NCI-H526 treated with DMSO at 0.1 percent for 48 hours (cell line): ENCODE data around the gene ZFP3.
"Not testable (repeated sequence)": the region's sequence is repeated elsewhere in the genome, so short reads cannot be mapped to it uniquely, and the experiment has no call there.

Experiments
- DNase-seq: peaks from one replicate; lab custom pipeline; 2025; lab: John Stamatoyannopoulos, UW

Gene ZFP3

GRCh38 chr17:5078106-5079028 is at the start of gene ZFP3:
ZFP3 (plus strand) TSS chr17:5078467; CDS start chr17:5091505, 13,038 bp downstream.
- DNase-seq = peak; percentile 37

DNA sequence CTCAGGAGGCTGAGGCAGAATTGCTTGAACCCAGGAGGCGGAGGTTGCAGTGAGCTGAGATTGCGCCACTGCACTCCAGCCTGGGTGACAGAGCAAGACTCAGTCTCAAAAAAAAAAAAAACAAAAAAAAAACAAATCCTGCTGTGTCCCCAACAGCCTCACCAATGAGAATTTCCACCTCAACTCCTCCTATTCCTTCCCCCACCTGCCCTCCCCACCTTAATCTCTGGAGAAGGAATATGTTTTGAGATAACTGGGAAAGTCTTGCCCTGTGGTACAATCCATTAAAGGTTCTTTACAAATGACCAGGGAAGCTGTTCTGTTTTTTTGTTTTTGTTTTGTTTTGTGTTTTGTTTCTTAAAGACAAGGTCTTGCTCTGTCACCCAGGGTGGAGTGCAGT is 48.1 kb upstream of the ZFP3 start:
- DNase-seq = not testable (repeated sequence)

GRCh38 chr17:5031365-5032082 is 46.7 kb upstream of the ZFP3 start:
- no peak for DNase-seq

DNA sequence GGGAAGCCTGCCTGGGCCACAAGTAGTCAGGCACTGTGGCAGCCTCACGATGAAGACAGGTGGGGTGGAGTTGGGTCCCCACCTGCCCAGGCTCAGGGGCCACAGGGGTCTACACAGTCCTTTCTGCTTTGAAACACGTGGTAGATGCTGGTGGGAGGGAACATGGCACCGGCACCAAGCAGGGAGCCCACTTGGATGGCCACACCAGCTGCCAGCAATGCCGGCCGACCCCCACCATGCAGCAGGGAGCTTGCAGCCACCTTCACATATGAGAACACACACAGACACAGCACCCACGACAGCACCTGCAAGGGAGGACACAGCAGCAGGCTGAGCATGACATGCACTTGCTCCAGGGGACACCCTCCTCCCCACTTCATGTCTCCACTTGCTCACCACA is 45.4 kb upstream of the ZFP3 start:
- no peak for DNase-seq

GRCh38 chr17:5033352-5034015 is 44.8 kb upstream of the ZFP3 start:
- no peak for DNase-seq

DNA sequence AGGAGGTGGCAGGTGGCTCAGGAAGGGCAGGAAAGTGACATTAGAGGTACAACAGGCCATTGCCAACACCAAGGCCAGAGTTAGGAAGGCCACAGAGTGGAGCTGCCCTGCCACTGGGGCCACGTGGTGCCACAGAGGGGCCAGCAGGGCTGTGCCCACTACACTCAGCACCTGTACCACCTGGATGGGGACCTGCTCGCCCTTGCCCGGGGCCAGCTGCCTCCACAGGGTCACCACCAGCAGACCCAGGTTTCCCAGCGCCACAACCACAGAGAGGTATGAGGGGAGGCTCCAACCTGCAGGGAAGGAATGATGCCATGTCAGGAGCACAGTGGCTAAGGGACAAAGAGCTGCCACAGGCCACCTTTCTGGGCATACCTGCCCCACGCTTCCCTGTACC is 44.2 kb upstream of the ZFP3 start:
- no peak for DNase-seq

- no peak for DNase-seq
Measured at GRCh38 chr17:5034651-5035050, 43.6 kb upstream of the ZFP3 start.

GRCh38 chr17:5035315-5035714 is 43.0 kb upstream of the ZFP3 start, which contains the start of gene SLC52A1:
SLC52A1 (minus strand) TSS chr17:5035426; CDS start chr17:5034606, 820 bp downstream.
- DNase-seq = no peak

GRCh38 chr17:5042157-5043022 is 35.9 kb upstream of the ZFP3 start:
- no peak for DNase-seq

DNA sequence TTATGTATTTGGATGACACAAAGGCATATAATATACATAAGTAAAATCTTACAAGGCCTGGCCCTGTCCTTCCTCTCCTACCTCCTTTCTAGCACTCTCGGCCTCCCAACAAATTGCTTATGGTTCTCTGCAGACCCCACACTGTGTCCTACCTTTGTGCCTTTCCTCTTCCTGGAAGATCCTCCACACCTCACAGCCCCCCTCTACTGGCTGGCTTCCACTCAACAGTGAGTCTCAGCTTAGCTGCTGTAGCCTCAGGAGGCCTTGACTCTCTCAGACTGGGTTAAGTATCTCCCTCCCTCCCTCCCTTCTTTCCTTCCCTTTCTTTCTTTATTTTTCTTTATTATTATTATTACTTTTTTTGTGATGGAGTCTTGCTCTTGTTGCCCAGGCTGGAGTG is 34.7 kb upstream of the ZFP3 start:
- DNase-seq = no peak

- no peak for DNase-seq
Measured at GRCh38 chr17:5044630-5045029, 33.6 kb upstream of the ZFP3 start.

GRCh38 chr17:5045496-5045895 is 32.8 kb upstream of the ZFP3 start:
- DNase-seq = no peak

DNA sequence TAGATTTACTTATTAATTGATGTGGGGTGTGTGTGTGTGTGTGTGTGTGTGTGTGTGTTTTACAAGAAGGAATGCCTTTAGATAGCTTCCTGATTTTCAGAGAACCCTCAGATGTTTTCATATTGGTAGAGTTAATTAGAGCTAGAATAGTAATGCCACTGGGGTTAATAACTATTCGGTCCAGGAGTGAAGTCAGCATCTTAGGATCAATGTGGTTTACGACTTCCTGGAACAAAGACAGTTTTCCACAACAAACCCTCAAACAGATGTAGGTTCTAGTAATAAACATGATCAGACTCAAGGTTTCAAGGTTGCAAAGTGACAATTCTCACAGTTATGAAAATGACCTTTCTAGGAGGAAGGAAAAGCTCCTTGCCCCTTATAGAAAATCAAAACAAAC is 30.8 kb upstream of the ZFP3 start:
- DNase-seq = no peak

DNA sequence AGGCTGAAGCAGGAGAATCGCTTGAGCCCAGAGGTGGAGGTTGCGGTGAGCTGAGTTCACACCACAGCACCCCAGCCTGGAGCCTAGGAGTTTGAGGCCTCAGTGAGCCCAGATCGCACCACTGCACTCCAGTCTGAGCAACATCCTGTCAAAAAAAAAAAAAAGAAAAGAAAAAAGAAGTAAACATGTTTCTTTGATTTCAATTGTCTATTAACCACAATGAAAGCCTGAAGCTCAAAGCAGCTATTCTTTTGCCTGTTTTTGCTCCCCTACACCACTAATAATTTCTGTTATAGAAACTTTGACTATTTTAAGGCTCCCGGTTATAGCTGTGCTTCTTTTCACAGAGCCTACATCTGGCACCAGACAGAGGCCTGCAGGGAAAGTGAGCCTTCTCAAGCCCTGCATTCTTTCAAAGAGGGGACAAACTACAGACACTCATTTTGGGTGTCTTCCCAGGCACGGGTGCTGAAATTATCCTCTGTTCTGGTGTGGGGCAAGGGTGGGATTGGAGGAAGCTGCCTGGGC is 28.9 kb upstream of the ZFP3 start:
- DNase-seq = no peak

DNA sequence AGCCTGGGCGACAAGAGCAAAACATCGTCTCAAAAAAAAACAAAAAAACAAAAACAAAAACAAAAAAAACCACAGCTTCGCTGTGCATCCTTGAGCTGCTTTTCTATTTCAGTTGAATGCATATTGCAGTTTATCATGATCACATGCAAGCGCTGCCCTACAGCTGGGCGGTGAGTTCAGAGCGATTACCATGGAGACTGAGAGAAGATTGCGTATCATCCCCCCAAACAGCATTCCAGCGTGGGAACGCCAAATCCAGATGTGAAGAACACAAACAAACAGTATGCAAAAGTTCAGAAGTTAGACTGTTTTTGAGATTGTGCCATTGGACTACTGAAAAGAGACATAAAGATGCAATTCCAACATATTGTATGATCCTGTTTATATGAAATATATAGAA is 28.0 kb upstream of the ZFP3 start:
- DNase-seq = no peak

GRCh38 chr17:5055543-5055942 is 22.7 kb upstream of the ZFP3 start:
- no peak for DNase-seq

DNA sequence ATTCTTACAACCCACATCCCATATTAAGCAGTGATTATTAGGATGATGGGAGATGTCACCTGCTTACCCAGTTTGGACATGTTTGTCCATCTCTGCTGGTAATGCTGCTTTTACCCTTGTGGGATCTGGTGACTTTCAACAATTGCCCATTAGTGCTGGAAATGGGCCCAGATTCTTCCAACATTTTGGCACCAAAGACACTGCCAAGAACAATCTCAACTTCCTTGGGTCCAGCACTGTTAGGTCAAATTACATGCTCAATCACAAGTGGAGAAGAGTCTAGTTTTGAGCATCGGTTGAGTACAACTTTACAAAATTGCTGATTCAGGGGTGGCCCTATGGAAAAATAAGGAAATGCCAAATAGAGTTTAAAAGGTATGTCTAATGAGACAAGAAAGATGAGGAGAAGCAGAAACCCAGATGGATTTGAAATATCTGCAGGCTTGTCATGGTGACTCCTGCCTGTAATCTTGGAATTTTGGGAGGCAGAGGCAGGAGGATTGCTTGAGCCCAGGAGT is 13.0 kb upstream of the ZFP3 start:
- no peak for DNase-seq

DNA sequence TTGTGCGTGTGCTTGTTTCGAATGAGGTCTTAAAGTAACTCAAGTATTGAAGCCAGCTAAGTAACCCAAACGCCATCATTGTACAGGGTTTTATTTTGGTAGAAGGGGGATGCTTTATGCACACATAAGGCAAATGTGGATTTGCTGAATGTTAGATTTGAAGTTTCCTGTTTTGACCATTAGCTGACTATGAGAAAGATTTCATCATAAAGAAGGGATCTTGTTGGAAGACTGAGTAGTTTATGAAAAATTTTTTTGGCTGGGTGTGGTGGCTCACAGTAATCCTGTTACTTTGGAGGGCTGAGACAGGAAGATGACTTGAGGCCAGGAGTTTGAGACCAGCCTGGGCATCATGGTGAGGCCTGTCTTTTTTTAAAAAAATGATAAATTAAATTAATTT is 10.0 kb upstream of the ZFP3 start:
- DNase-seq = no peak

DNA sequence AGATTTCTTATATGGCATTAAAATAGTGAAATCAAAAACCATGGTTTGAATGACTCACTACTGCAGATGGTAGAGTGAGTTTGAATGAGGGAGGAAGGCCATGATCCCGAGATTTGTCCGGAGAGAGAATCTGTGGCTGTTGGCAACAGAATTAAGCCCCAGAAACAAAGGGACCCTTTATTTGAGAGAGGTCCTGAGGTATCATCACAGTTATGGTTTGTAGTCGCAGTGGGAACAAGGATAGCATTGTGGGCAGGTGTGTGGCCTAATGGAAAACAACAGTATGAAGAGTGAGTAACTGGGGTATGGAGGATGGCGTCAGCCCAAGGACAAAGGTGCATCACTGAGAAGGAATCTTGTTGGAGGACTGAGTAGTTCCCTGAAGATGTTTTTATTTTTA is 8.5 kb upstream of the ZFP3 start:
- DNase-seq = no peak

DNA sequence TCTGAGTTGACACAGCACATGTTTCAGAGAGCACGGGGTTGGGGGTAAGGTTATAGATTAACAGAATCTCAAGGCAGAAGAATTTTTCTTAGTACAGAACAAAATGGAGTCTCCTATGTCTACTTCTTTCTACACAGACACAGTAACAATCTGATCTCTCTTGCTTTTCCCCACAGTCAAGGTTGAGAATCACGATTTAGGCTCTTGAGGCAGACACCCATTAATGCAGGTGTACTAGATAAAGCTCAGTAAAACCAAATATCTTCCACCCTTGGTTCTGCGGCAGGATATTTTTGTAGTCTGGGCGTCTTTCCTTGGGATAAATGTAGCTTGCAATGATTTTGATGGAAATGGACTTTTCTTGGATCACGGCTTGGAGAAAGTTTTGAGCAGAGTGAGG is 2.8 kb upstream of the ZFP3 start:
- not testable (repeated sequence) for DNase-seq

DNA sequence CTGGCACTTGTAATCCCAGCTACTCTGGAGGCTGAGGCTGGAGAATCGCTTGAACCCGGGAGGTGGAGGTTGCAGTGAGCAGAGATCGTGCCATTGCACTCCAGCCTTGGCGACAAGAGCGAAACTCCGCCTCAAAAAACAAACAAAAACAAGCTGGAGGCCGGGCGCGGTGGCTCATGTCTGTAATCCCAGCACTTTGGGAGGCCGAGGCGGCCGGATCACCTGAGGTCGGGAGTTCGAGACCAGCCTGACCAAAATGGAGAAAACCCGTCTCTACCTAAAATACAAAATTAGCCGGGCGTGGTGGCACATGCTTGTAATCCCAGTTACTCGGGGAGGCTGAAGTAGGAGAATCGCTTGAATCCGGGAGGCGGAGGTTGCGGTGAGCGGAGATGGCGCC is 992 bp upstream of the ZFP3 start:
- DNase-seq = not testable (repeated sequence)
